K562 (cell line): ENCODE data around the gene MAP3K15. TPM values are rescaled to one million over a fixed set of nuclear protein-coding genes. Genes with fewer than 3 reads are reported as not detected.

ENCODE experiments used
- ARNT ChIP-seq, 2 experiments: fragments of 450-650 bp; IDR thresholded peaks; 2 replicates each; pipeline ENCODE4 v1.6.1; 2016; ENCODE audit warnings: mild to moderate bottlenecking in 1 of 2
- ATF1 ChIP-seq, 2 experiments: fragments of 450-650 bp in 1 of 2; IDR thresholded peaks; 2 replicates each; pipeline ENCODE4 v1.6.1; 2016; ENCODE audit warnings: missing compliant biosample characterization in 1 of 2, missing genetic modification characterization in 1 of 2
- CBX3 ChIP-seq, 2 experiments: IDR thresholded peaks; 1 replicate in 1 of 2; 2 replicates in 1 of 2; pipeline ENCODE4 v1.6.1; 2012; ENCODE audit warnings: inconsistent platforms in 2 of 2, low read length in 2 of 2, borderline replicate concordance in 1 of 2, control low read depth in 1 of 2
- CSDE1 ChIP-seq, 2 experiments: fragments of 450-650 bp; IDR thresholded peaks; 2 replicates each; pipeline ENCODE4 v1.6.1; 2016; ENCODE audit warnings: mild to moderate bottlenecking in 1 of 2
- CTCF ChIP-seq, 3 experiments: IDR thresholded peaks in 2 of 3; conservative IDR thresholded peaks in 1 of 3; 2 replicates each; pipeline ENCODE4 v1.5.1; 2011 to 2012; ENCODE audit warnings: low read length in 3 of 3, mild to moderate bottlenecking in 3 of 3, control low read depth in 2 of 3, improper control_type of control experiment in 1 of 3, inconsistent platforms in 1 of 3, low read depth in 1 of 3, mixed read lengths in 1 of 3, moderate library complexity in 1 of 3; ENCODE audit not compliant: insufficient read depth in 2 of 3
- FOSL1 ChIP-seq: fragments of 200-800 bp; sonication (Bioruptor generic); conservative IDR thresholded peaks from 2 replicates; pipeline ENCODE4 v1.6.1; 2016; ENCODE audit warnings: missing genetic modification characterization, missing compliant biosample characterization
- HCFC1 ChIP-seq: IDR thresholded peaks from 2 replicates; pipeline ENCODE4 v1.6.1; 2012; ENCODE audit warnings: low read depth, low read length, improper control_type of control experiment
- HINFP ChIP-seq: fragments of 450-650 bp; conservative IDR thresholded peaks from 2 replicates; pipeline ENCODE4 v1.6.1; 2016; ENCODE audit warnings: missing genetic modification characterization, low read depth, mild to moderate bottlenecking, control low read depth, missing compliant biosample characterization
- PML ChIP-seq: IDR thresholded peaks from 2 replicates; pipeline ENCODE4 v1.6.1; 2012; ENCODE audit warnings: low read length, inconsistent platforms
- POLR2AphosphoS5 ChIP-seq: IDR thresholded peaks from 2 replicates; pipeline ENCODE4 v1.6.1; 2011; ENCODE audit warnings: mild to moderate bottlenecking, low read depth, low read length, moderate library complexity; ENCODE audit not compliant: control insufficient read depth, insufficient read depth
- RBFOX2 ChIP-seq: fragments of 200-400 bp; formaldehyde crosslinking; IDR thresholded peaks from 2 replicates; pipeline ENCODE4 v1.6.1; 2017; ENCODE audit warnings: low read depth, mild to moderate bottlenecking, low read length, moderate library complexity
- RHOXF2B ChIP-seq: fragments of 250-450 bp; sonication (Bioruptor Pico); conservative IDR thresholded peaks from 2 replicates; pipeline ENCODE4 v1.5.1; 2021
- SAP30 ChIP-seq: fragments of 200-600 bp; sonication (generic); IDR thresholded peaks from 2 replicates; pipeline ENCODE4 v1.6.1; 2012; ENCODE audit warnings: borderline replicate concordance, low read depth, mild to moderate bottlenecking, moderate library complexity, low read length, control low read depth, inconsistent platforms; ENCODE audit not compliant: insufficient read depth, poor library complexity, severe bottlenecking
- SLC30A9 ChIP-seq: fragments of 250-450 bp; sonication (Bioruptor Pico); IDR thresholded peaks from 2 replicates; pipeline ENCODE4 v1.8.0; 2022; ENCODE audit warnings: mild to moderate bottlenecking, moderate library complexity
- SMARCA4 ChIP-seq: fragments of 450-650 bp; IDR thresholded peaks from 2 replicates; pipeline ENCODE4 v1.6.1; 2016
- TAF9B ChIP-seq: fragments of 450-650 bp; IDR thresholded peaks from 2 replicates; pipeline ENCODE4 v1.6.1; 2018; ENCODE audit warnings: mild to moderate bottlenecking; ENCODE audit not compliant: partially characterized antibody
- TBP ChIP-seq: optimal IDR thresholded peaks from 2 replicates; pipeline ENCODE3; 2011; ENCODE audit warnings: low read depth, low read length, improper control_type of control experiment
- TFE3 ChIP-seq: fragments of 450-650 bp; formaldehyde crosslinking; IDR thresholded peaks from 2 replicates; pipeline ENCODE4 v1.4.0; 2020; ENCODE audit warnings: mild to moderate bottlenecking, mixed read lengths
- YY1 ChIP-seq, 3 experiments: IDR thresholded peaks; 2 replicates each; pipeline ENCODE4 v1.6.1; 2011; ENCODE audit warnings: low read length in 2 of 3, mild to moderate bottlenecking in 2 of 3, moderate library complexity in 2 of 3, borderline replicate concordance in 1 of 3, control low read depth in 1 of 3, low read depth in 1 of 3; ENCODE audit not compliant: insufficient read depth in 3 of 3, insufficient replicate concordance in 2 of 3, control insufficient read depth in 1 of 3, insufficient read length in 1 of 3; ENCODE audit errors: extremely low read depth in 1 of 3
- ZNF354B ChIP-seq: fragments of 250-450 bp; sonication (Bioruptor Pico); IDR thresholded peaks from 2 replicates; pipeline ENCODE4 v1.4.0; 2020
- ZNF431 ChIP-seq: sonication (generic); formaldehyde crosslinking; IDR thresholded peaks from 2 replicates; pipeline ENCODE4 v1.8.0; 2022; ENCODE audit warnings: mild to moderate bottlenecking, missing genetic modification reagents
- ZNF444 ChIP-seq: fragments of 250-450 bp; sonication (Bioruptor Pico); IDR thresholded peaks from 2 replicates; pipeline ENCODE4 v1.4.0; 2020; ENCODE audit warnings: mild to moderate bottlenecking, moderate library complexity
- polyA plus RNA-seq, 8 experiments: library from polyadenylated mRNA; depleted of rRNA in 4 of 8; stranded (reverse) in 5 of 8; unstranded in 3 of 8; fragments of >200 nt; fragmentation: Nextera tagmentation in 2 of 8; fragmentation: Illumina TruSeq in 1 of 8; extraction: Ambion mirVana in 2 of 8; extraction: Trizol in 1 of 8; gene quantifications; 2 replicates each; pipeline versions ENCODE4 v1.2.1 to v1.2.3, GENCODE V29; 2011 to 2014; ENCODE audit warnings: inconsistent platforms in 1 of 8, missing spikeins in 1 of 8
- total RNA-seq, 7 experiments: library from RNA; depleted of rRNA in 6 of 7; stranded (reverse); fragments of >200 nt in 6 of 7; fragmentation: Illumina TruSeq in 2 of 7; extraction: Trizol in 2 of 7; gene quantifications; 2 replicates each; pipeline versions ENCODE4 v1.2.1 to v1.2.3, GENCODE V29; 2011 to 2021; ENCODE audit warnings: low replicate concordance in 1 of 7

MAP3K15 gene
- total and polyA plus RNA-seq, 9 of the 15 experiments (the other 6 are each of a cell fraction or from before 2014, with no cell fraction given), result 0.03 to 0.29 (median 0.14) TPM; not detected in 5

GRCh38 chrX:19343535-19344408 is 171.5 kb downstream of the MAP3K15 start, which contains the start of gene PDHA1 (continued):
- no peak for TF ChIP-seq CTCF (IDR thresholded peaks at IDR 0.05 in 2 of 3, conservative IDR thresholded peaks at IDR 0.05 in 1 of 3; ENCODE audit: insufficient read depth in 2 of 3, low read depth in 1 of 3, low read length in 3 of 3)
- peak; percentile 53 for TF ChIP-seq TAF9B
- TF ChIP-seq HCFC1, result peak; percentile 75
- peak in 1 of 2 experiments; percentile 49; a peak in 1 of 3 replicates for TF ChIP-seq CBX3 (IDR thresholded peaks at IDR 0.05; ENCODE audit: borderline replicate concordance in 1 of 2, low read length in 2 of 2)
- no peak for TF ChIP-seq ARNT (IDR thresholded peaks at IDR 0.05)
- no peak for TF ChIP-seq TFE3 (CRISPR knock-in tag)
- TF ChIP-seq RHOXF2B, result no peak
- no peak for TF ChIP-seq ZNF431 (CRISPR knock-in tag)
- no peak for TF ChIP-seq HINFP
- no peak for TF ChIP-seq ZNF354B (CRISPR knock-in tag)
- TF ChIP-seq FOSL1 (tag), result no peak
- TF ChIP-seq SAP30, result peak; percentile 17
- no peak for TF ChIP-seq SMARCA4
- TF ChIP-seq YY1 (IDR thresholded peaks at IDR 0.05; ENCODE audit: borderline replicate concordance in 1 of 3, control insufficient read depth in 1 of 3, extremely low read depth in 1 of 3, insufficient read depth in 3 of 3, insufficient read length in 1 of 3, insufficient replicate concordance in 2 of 3, low read depth in 1 of 3, low read length in 2 of 3), result peak in 1 of 3 experiments; percentile 6
- no peak for TF ChIP-seq ZNF444 (CRISPR knock-in tag)
- TF ChIP-seq ATF1 (CRISPR knock-in tag; IDR thresholded peaks at IDR 0.05), result peak; percentile 94
- TF ChIP-seq ATF1 (tag; IDR thresholded peaks at IDR 0.05), result peak; percentile 98
- TF ChIP-seq PML, result peak; percentile 58; the same call in 1 of the 2 replicates
- peak in 1 of 2 experiments; percentile 52; a peak in 1 of 4 replicates for TF ChIP-seq CSDE1 (IDR thresholded peaks at IDR 0.05)
- peak; percentile 47; the same call in 1 of the 2 replicates for TF ChIP-seq POLR2AphosphoS5
- TF ChIP-seq TBP, result peak; percentile 75
- peak; percentile 85 for TF ChIP-seq RBFOX2
- TF ChIP-seq SLC30A9, result no peak
